WTC11 (cell line): ENCODE measurements around the gene SMAD3.

Experiments used
- ATF2 ChIP-seq: sonication (generic); formaldehyde crosslinking; IDR thresholded peaks from 2 replicates; pipeline ENCODE4 v1.8.1; 2022; ENCODE audit warnings: low read depth, missing genetic modification reagents, borderline replicate concordance
- ATF3 ChIP-seq: sonication (generic); formaldehyde crosslinking; conservative IDR thresholded peaks from 2 replicates; pipeline ENCODE4 v1.8.1; 2022; ENCODE audit warnings: mild to moderate bottlenecking, missing genetic modification reagents
- CTCF ChIP-seq: fragments of 200-600 bp; IDR thresholded peaks from 2 replicates; pipeline ENCODE4 v1.8.0; 2022; ENCODE audit warnings: antibody characterized with exemption
- E2F1 ChIP-seq: sonication (generic); formaldehyde crosslinking; IDR thresholded peaks from 2 replicates; pipeline ENCODE4 v1.8.0; 2022; ENCODE audit warnings: mild to moderate bottlenecking, missing genetic modification reagents
- ZNF281 ChIP-seq: sonication (generic); formaldehyde crosslinking; IDR thresholded peaks from 2 replicates; pipeline ENCODE4 v1.8.0; 2023; ENCODE audit warnings: mild to moderate bottlenecking, missing genetic modification reagents

GRCh38 chr15:67232591-67232990 is 167.2 kb downstream of the SMAD3 start:
- TF ChIP-seq CTCF (no peak), ATF2 (CRISPR knock-in tag) (no peak), ZNF281 (CRISPR knock-in tag) (no peak), ATF3 (CRISPR knock-in tag) (no peak), E2F1 (no peak)
